Glomerular visceral epithelial cell (primary cell): ENCODE measurements around the gene USP54.

Source experiments
- DNase-seq: peaks from one replicate; pipeline ENCODE4 v3.0.0-alpha.2; 2016; ENCODE audit errors: extremely low spot score

USP54 gene

DNA sequence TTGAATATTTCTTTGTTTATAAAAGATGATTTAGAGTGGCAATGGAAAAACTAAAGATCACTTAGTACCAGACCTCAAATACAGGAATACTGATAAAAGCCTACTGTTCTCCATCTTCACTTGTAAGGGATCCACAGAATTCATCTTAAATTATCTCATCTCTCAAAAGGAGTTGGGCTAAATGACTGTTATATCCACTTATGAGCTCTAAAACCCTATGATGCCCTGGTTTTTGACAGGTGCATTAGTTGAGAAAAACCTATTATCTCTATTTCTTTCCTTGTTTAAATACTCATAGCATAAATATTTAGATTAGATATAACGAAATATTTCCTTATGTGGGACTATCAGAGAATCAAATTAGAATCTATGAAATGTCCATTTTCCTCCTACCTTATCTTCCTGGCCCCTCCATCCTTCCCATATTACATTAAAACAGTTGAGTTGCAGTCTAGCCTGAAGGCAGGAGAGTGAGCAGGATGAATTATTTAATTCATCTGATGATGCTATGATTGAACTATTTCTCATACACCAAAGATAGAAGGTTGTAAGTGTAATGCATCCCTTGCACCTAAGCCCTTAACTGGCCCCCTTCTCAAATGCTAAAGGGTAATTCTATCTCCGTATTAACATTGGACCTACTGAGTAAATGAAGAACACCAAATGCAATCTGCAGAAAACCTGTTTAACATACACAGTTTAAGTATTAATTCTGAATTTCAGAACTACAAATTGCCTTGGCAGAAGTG lies 125.0 kb downstream of the USP54 start:
- DNase-seq: no peak

- DNase-seq: no peak
Observed at GRCh38 chr10:73460897-73461296, 130.2 kb downstream of the USP54 start.

GRCh38 chr10:73459683-73460314 lies 131.3 kb downstream of the USP54 start:
- DNase-seq: no peak

GRCh38 chr10:73456187-73456890 lies 134.8 kb downstream of the USP54 start:
- no peak for DNase-seq

GRCh38 chr10:73449113-73449512 lies 142.0 kb downstream of the USP54 start:
- no peak for DNase-seq

DNA sequence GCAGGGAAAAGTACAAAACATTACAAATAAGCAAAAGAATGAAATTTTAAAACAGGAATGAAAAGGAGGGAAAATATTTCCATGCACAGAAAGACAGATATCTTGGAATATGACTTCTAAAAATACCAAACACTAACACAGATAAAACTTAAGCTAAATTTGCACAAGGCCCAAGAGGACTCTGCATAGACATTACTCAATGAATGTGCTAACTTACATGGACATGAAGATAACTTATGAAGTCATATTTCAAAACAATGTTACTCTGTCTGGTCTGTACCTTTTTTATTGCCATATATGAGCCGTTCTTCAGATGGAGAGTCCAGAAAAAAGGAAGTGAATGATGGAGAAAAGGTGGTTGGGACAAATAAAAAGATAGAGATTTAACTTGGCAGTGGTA lies 142.8 kb downstream of the USP54 start:
- no peak for DNase-seq
